Mesothelial cell of epicardium (in vitro differentiated cells): ENCODE data around the gene HAL. TPM values are rescaled to one million over a fixed set of nuclear protein-coding genes. Genes with fewer than 3 reads are reported as not detected.
"Not testable (repeated sequence)": the region's sequence is repeated elsewhere in the genome, so short reads cannot be mapped to it uniquely, and the experiment has no call there.

Experiments used
- DNase-seq, 2 experiments: peaks; one replicate each; pipeline ENCODE4 v3.0.0; 2021; ENCODE audit warnings: low spot score in 2 of 2; ENCODE audit not compliant: unreplicated experiment in 2 of 2
- H3K27ac Mint-ChIP-seq: 2 replicates; pipeline ENCODE4 v1.8.0; 2021; ENCODE audit warnings: mixed read lengths
- H3K27me3 Mint-ChIP-seq: 2 replicates; pipeline ENCODE4 v1.8.0; 2021; ENCODE audit warnings: low read depth, mixed read lengths
- H3K36me3 Mint-ChIP-seq: 2 replicates; pipeline ENCODE4 v1.8.0; 2021; ENCODE audit warnings: mixed read lengths
- H3K4me1 Mint-ChIP-seq: 2 replicates; pipeline ENCODE4 v1.8.0; 2021; ENCODE audit warnings: mixed read lengths
- H3K4me3 Mint-ChIP-seq: 2 replicates; pipeline ENCODE4 v1.8.0; 2021; ENCODE audit warnings: mild to moderate bottlenecking, moderate library complexity, mixed read lengths
- H3K9me3 Mint-ChIP-seq: 2 replicates; pipeline ENCODE4 v1.8.0; 2021; ENCODE audit warnings: mixed read lengths
- CTCF ChIP-seq: fragments of 200-600 bp; sonication (generic); IDR thresholded peaks from one replicate; pipeline ENCODE4 v1.5.0; 2021; ENCODE audit warnings: antibody characterized with exemption; ENCODE audit not compliant: unreplicated experiment
- total RNA-seq: library from RNA; stranded (reverse); gene quantifications from 3 replicates; pipeline ENCODE4 v1.2.1, GENCODE V29; 2021

HAL gene
- total RNA-seq, 1 donor from 2014 or later: 2.0 TPM

- Mint-ChIP-seq H3K27ac (no peak overlapping the region), H3K4me3 (no peak overlapping the region), H3K27me3 (no peaks in the 10 kb centered on the region), H3K9me3 (no peaks in the 10 kb centered on the region), H3K4me1 (peaks cover 7% of the 10 kb centered on the region), H3K36me3 (no peaks in the 10 kb centered on the region)
- DNase-seq: no peak
- TF ChIP-seq CTCF: no peak
These were observed 23.2 kb downstream of the HAL start for GRCh38 chr12:95972832-95973456.

GRCh38 chr12:95970905-95971304, 25.2 kb downstream of the HAL start:
- no peaks in the 10 kb centered on the region for H3K9me3 Mint-ChIP-seq
- H3K36me3 Mint-ChIP-seq: no peaks in the 10 kb centered on the region
- H3K4me3 Mint-ChIP-seq: no peak overlapping the region
- H3K4me1 Mint-ChIP-seq: peaks cover 11% of the 10 kb centered on the region
- no peak for TF ChIP-seq CTCF
- H3K27ac Mint-ChIP-seq: no peak overlapping the region
- H3K27me3 Mint-ChIP-seq: no peaks in the 10 kb centered on the region
- DNase-seq: no peak

- H3K27ac Mint-ChIP-seq, H3K36me3 Mint-ChIP-seq, H3K9me3 Mint-ChIP-seq, H3K4me3 Mint-ChIP-seq, DNase-seq, H3K27me3 Mint-ChIP-seq: not testable (repeated sequence)
- H3K4me1 Mint-ChIP-seq: peaks cover 11% of the 10 kb centered on the region
These were observed 27.0 kb downstream of the HAL start for GRCh38 chr12:95969116-95969515.

- no peak overlapping the region for H3K4me3 Mint-ChIP-seq
- H3K9me3 Mint-ChIP-seq: no peaks in the 10 kb centered on the region
- H3K27me3 Mint-ChIP-seq: no peaks in the 10 kb centered on the region
- H3K36me3 Mint-ChIP-seq: no peaks in the 10 kb centered on the region
- H3K27ac Mint-ChIP-seq: no peak overlapping the region
- DNase-seq: no peak
- no peak for TF ChIP-seq CTCF
- peaks cover 11% of the 10 kb centered on the region for H3K4me1 Mint-ChIP-seq
These were observed 28.8 kb downstream of the HAL start for GRCh38 chr12:95967301-95967700.

- no peak overlapping the region for H3K27ac Mint-ChIP-seq
- no peak for DNase-seq
- no peak for TF ChIP-seq CTCF
- H3K4me3 Mint-ChIP-seq: no peak overlapping the region
- no peaks in the 10 kb centered on the region for H3K36me3 Mint-ChIP-seq
- H3K9me3 Mint-ChIP-seq: no peaks in the 10 kb centered on the region
- H3K27me3 Mint-ChIP-seq: peaks cover 2% of the 10 kb centered on the region
- peaks cover 11% of the 10 kb centered on the region for H3K4me1 Mint-ChIP-seq
These were observed 29.8 kb downstream of the HAL start for GRCh38 chr12:95966287-95966870.

GRCh38 chr12:95963096-95963495, 33.0 kb downstream of the HAL start:
- H3K4me3 Mint-ChIP-seq: no peak overlapping the region
- peaks cover 4% of the 10 kb centered on the region for H3K4me1 Mint-ChIP-seq
- peaks cover 2% of the 10 kb centered on the region for H3K27me3 Mint-ChIP-seq
- no peak overlapping the region for H3K27ac Mint-ChIP-seq
- TF ChIP-seq CTCF: no peak
- H3K36me3 Mint-ChIP-seq: no peaks in the 10 kb centered on the region
- no peaks in the 10 kb centered on the region for H3K9me3 Mint-ChIP-seq
- DNase-seq: no peak
